GM19025 (cell line): ENCODE data around the gene TSHZ2.

Source experiments
- ATAC-seq: cut with Tn5 transposase; IDR thresholded peaks from one replicate; pipeline ENCODE4 v1.9.1; 2021; ENCODE audit warnings: mild to moderate bottlenecking, low read depth, moderate library complexity; ENCODE audit not compliant: unreplicated experiment

The TSHZ2 gene

GRCh38 chr20:53385941-53386767 is 414.0 kb downstream of the TSHZ2 start:
- no peak for ATAC-seq

- ATAC-seq = no peak
These were observed 416.0 kb downstream of the TSHZ2 start for GRCh38 chr20:53387983-53388675.

- no peak for ATAC-seq
These were observed 417.6 kb downstream of the TSHZ2 start for GRCh38 chr20:53389516-53390300.

DNA sequence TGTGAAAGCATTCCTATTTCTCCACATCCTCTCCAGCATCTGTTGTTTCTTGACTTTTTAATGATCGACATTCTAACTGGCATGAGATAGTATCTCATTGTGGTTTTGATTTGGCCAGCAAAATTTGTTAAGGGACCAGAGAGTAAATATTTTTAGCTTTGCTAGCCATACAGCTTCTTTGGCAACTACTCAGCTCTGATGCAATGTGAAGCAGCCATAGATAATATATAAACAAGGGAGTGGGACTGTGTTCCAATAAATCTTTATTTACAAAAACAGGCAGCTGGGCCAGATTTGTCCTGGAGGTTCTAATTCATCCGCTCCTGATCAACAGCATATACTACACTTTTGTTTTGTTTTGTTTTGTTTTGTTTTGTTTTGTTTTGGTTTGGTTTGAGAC is 418.6 kb downstream of the TSHZ2 start:
- ATAC-seq = no peak

GRCh38 chr20:53394433-53394832 is 422.3 kb downstream of the TSHZ2 start:
- no peak for ATAC-seq

DNA sequence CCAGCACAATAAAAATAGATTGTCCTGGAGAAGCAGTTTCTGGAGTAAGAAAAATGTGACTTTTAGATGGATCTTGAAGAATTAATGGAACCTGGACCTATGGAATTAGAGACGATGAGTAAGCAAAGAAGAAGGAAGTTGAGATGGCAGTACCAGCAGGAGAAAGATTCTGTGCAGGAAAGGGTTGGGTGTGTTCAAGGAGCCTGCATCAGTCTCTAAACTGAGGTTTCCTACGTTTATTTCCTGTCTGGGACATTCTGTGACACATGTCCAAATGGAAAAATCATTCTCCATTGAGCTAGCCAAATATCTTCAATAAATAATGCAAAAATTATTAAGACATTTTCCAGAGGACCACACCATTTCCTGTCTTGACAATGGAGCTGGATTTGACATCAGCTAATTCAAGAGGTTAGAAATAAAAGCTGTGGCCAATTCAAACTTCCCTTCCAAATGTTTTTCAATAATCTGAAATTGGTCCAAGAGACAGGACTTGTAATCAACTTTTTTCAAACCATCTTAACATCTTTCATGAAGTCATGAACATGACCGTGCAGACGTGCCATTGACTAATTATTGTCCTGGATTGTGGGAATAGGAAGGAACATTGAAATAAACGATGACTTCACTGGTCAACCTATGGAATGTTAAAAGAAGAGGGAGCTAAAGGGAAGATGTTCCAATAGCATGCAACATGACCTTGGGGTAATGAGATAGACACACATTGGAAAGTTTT is 423.2 kb downstream of the TSHZ2 start:
- no peak for ATAC-seq

DNA sequence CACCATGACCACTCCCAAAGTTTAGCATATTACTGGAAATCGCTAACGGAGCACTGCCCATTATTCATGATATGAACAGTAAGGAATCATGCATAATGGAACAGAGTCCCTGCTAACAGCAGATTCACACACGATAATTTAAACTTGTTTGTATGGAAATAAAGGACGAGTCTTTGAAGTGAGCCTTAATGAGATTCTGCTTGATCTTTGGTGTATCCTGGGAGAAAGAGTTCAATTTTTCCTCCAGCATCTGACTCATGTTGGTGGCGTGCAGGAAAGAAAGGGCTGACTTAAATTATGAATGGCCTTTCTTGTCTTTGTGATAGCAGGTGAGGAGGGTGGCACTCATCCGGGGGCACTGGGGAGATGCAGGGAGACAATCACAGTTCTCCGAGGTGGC is 426.9 kb downstream of the TSHZ2 start:
- ATAC-seq = no peak

- no peak for ATAC-seq
These were observed 427.6 kb downstream of the TSHZ2 start for GRCh38 chr20:53399592-53400335.

- no peak for ATAC-seq
These were observed 430.3 kb downstream of the TSHZ2 start for GRCh38 chr20:53402233-53403005.

DNA sequence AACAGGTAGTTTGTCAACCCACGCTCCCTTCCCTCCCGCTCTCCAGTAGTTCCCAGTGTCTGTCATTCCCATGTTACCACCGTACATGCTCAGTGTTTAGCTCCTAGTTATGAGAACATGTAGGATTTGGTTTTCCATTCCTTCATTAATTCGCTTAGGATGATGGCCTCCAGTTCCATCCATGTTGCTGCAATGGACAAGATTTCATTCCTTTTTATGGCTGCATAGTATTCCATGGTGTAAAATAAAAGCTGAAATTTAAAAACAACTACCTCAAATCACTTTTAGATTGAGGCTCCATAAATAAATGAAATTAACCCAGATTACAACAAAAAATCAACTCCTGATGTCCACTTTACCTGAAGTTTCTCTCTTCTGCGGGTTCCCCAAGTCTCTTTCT is 430.9 kb downstream of the TSHZ2 start:
- ATAC-seq = no peak

DNA sequence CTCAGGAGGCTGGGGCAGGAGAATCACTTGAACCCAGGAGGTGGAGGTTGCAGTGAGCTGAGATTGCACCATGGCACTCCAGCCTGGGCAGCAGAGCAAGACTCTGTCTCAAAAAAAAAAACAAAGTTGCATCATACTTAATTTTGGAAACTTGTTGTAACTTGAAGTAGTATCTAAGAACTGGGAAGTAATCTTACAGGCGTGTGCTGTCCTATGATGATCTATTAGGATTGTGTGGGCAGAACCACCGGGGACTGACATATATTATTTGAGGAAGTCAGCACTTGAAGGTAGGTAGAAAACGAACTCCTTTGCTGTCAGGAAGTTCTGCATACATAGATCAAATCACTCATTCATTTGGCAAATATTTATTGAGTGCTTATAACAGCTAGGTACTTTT is 433.0 kb downstream of the TSHZ2 start:
- no peak for ATAC-seq

DNA sequence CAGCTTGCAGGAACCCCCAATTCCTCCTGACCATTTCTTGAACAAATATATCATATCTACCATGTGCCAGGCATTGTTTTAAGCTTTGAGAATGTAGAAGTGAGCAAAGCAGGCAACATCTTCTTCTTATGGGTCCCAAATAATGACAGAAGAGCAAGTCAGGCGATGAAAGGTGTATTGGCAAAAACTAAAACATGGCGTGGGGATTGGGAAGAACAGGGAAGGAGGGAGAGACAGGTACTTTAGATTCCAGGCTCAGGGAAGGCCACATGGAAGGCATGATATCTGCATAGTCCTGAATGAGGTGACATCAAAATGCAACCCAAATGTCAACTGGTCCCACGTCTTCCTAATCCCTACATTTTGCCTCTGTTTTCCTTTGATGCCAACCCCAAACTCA is 434.4 kb downstream of the TSHZ2 start:
- no peak for ATAC-seq

- no peak for ATAC-seq
These were observed 436.7 kb downstream of the TSHZ2 start for GRCh38 chr20:53408691-53409446.

GRCh38 chr20:53409447-53409717 is 437.2 kb downstream of the TSHZ2 start:
- no peak for ATAC-seq

GRCh38 chr20:53411129-53411528 is 439.0 kb downstream of the TSHZ2 start:
- no peak for ATAC-seq

GRCh38 chr20:53411891-53412290 is 439.7 kb downstream of the TSHZ2 start:
- ATAC-seq = no peak

DNA sequence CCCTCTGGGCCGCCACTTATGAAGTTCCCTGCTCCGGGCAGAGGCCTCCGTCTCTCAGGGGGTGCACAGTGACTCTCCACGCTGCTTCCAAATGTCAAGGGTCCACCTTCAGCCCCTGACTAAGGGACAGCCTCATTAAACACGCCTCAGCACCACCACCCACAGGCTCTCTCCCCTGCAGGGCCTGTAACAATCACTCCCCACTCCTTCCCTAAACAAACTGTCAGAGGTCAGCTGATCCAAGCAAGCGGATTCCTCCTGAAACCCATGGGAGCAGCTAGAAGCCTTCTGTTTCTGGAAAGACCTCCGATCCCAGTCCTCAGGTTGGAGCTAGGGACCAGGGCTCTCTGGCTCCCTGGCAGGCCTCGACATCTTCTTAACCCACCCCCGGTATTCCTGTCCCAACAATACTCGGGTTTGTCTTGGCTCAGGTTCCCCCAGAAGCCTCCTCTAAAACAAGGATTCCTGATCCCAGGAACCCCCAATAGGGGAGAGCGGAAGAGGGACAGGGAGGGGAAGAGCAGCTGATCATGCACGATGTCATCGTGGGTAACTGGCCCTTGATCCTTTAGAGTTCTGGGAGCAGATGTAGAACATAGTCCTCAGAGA is 440.5 kb downstream of the TSHZ2 start:
- ATAC-seq = no peak

GRCh38 chr20:53413186-53413631 is 441.1 kb downstream of the TSHZ2 start:
- ATAC-seq = peak; percentile 93
